OCI-LY3 (cell line): ENCODE measurements around the gene RPS6KL1.

Experiments
- CTCF ChIP-seq: fragments of 200-600, 300-600 bp; sonication (generic); IDR thresholded peaks from 2 replicates; pipeline ENCODE4 v1.5.1; 2014; ENCODE audit warnings: antibody characterized with exemption, low read length, low read depth
- EZH2phosphoT487 ChIP-seq: fragments of 200-600 bp; shearing (Covaris generic); IDR thresholded peaks from 2 replicates; pipeline ENCODE4 v1.6.1; 2018; ENCODE audit warnings: antibody characterized with exemption, mixed run types, low read depth

GRCh38 chr14:74875204-74875603, 47.9 kb downstream of the RPS6KL1 start:
- TF ChIP-seq CTCF (no peak), EZH2phosphoT487 (no peak)
